K562 (cell line): Measurements from ENCODE around the gene SUOX. TPM values are rescaled to one million over a fixed set of nuclear protein-coding genes. Genes with fewer than 3 reads are reported as not detected.

Experiments
- ATF3 ChIP-seq, 2 experiments: fragments of 450-650 bp in 1 of 2; sonication (generic) in 1 of 2; formaldehyde crosslinking in 1 of 2; IDR thresholded peaks in 1 of 2; conservative IDR thresholded peaks in 1 of 2; 2 replicates each; pipeline versions ENCODE4 v1.6.1 to v1.8.1; 2016 to 2023; ENCODE audit warnings: mild to moderate bottlenecking in 2 of 2, moderate library complexity in 2 of 2, inconsistent platforms in 1 of 2, missing genetic modification reagents in 1 of 2
- CUX1 ChIP-seq: fragments of 200-800 bp; sonication (Bioruptor generic); IDR thresholded peaks from 2 replicates; pipeline ENCODE4 v1.6.1; 2016; ENCODE audit warnings: missing genetic modification characterization, missing compliant biosample characterization
- GTF2A2 ChIP-seq: IDR thresholded peaks from 2 replicates; pipeline ENCODE4 v1.6.1; 2016; ENCODE audit warnings: mild to moderate bottlenecking, missing genetic modification characterization, missing compliant biosample characterization
- KAT8 ChIP-seq: fragments of 450-650 bp; IDR thresholded peaks from 2 replicates; pipeline ENCODE4 v1.6.1; 2016; ENCODE audit warnings: low read depth, mild to moderate bottlenecking
- NFYB ChIP-seq: IDR thresholded peaks from 2 replicates; pipeline ENCODE4 v1.6.1; 2011; ENCODE audit warnings: mild to moderate bottlenecking, moderate library complexity; ENCODE audit not compliant: insufficient read length; ENCODE audit errors: extremely low read depth
- NR3C1 ChIP-seq: sonication (generic); formaldehyde crosslinking; IDR thresholded peaks from 2 replicates; pipeline ENCODE4 v1.8.1; 2022; ENCODE audit warnings: missing genetic modification reagents
- RBM39 ChIP-seq: fragments of 200-400 bp; formaldehyde crosslinking; optimal IDR thresholded peaks from 2 replicates; pipeline ENCODE3; 2018; ENCODE audit warnings: low read depth, low read length
- RCOR1 ChIP-seq, 2 experiments: IDR thresholded peaks; 2 replicates each; pipeline ENCODE4 v1.6.1; 2012; ENCODE audit warnings: low read depth in 2 of 2, low read length in 2 of 2, borderline replicate concordance in 1 of 2, improper control_type of control experiment in 1 of 2
- SIN3A ChIP-seq, 2 experiments: fragments of 150-350 bp in 1 of 2; IDR thresholded peaks; 2 replicates each; pipeline ENCODE4 v1.6.1; 2011 to 2016; ENCODE audit warnings: borderline replicate concordance in 2 of 2, low read depth in 2 of 2, low read length in 2 of 2, mild to moderate bottlenecking in 2 of 2, moderate library complexity in 2 of 2; ENCODE audit not compliant: control insufficient read depth in 1 of 2
- SIN3B ChIP-seq: fragments of 450-650 bp; IDR thresholded peaks from 2 replicates; pipeline ENCODE4 v1.6.1; 2017; ENCODE audit warnings: low read depth, mild to moderate bottlenecking, moderate library complexity
- ZNF121 ChIP-seq: sonication (generic); formaldehyde crosslinking; conservative IDR thresholded peaks from 2 replicates; pipeline ENCODE4 v1.8.0; 2022; ENCODE audit warnings: missing genetic modification reagents
- ZNF224 ChIP-seq: sonication (generic); formaldehyde crosslinking; IDR thresholded peaks from 2 replicates; pipeline ENCODE4 v1.8.0; 2022; ENCODE audit warnings: mild to moderate bottlenecking, missing genetic modification reagents
- polyA plus RNA-seq, 8 experiments: library from polyadenylated mRNA; depleted of rRNA in 4 of 8; stranded (reverse) in 5 of 8; unstranded in 3 of 8; fragments of >200 nt; fragmentation: Nextera tagmentation in 2 of 8; fragmentation: Illumina TruSeq in 1 of 8; extraction: Ambion mirVana in 2 of 8; extraction: Trizol in 1 of 8; gene quantifications; 2 replicates each; pipeline versions ENCODE4 v1.2.1 to v1.2.3, GENCODE V29; 2011 to 2014; ENCODE audit warnings: inconsistent platforms in 1 of 8, missing spikeins in 1 of 8
- total RNA-seq, 7 experiments: library from RNA; depleted of rRNA in 6 of 7; stranded (reverse); fragments of >200 nt in 6 of 7; fragmentation: Illumina TruSeq in 2 of 7; extraction: Trizol in 2 of 7; gene quantifications; 2 replicates each; pipeline versions ENCODE4 v1.2.1 to v1.2.3, GENCODE V29; 2011 to 2021; ENCODE audit warnings: low replicate concordance in 1 of 7
- TF ChIP-seq, protein P1 (sequence below): fragments of 450-650 bp; conservative IDR thresholded peaks from 2 replicates; pipeline ENCODE4 v1.6.1; 2016; ENCODE audit warnings: missing genetic modification characterization, low read depth, mild to moderate bottlenecking, missing compliant biosample characterization, moderate library complexity
- TF ChIP-seq, protein P2 (sequence below): fragments of 250-450 bp; sonication (Bioruptor Pico); IDR thresholded peaks from 2 replicates; pipeline ENCODE4 v1.5.0; 2022; ENCODE audit warnings: mild to moderate bottlenecking

Gene SUOX
- total and polyA plus RNA-seq, 9 of the 15 experiments (the other 6 are each of a cell fraction or from before 2014, with no cell fraction given): 9.2 to 39.7 (median 25.4) TPM

- TF ChIP-seq GTF2A2 (tag) (no peak), SIN3B (peak; percentile 42; the same call in 1 of the 2 replicates), RBM39 (no peak), CUX1 (no peak), KAT8 (no peak), NFYB (peak; percentile 88), NR3C1 (no peak), SIN3A (IDR thresholded peaks at IDR 0.05; ENCODE audit: borderline replicate concordance in 2 of 2, control insufficient read depth in 1 of 2, low read depth in 2 of 2, low read length in 2 of 2) (peak in 1 of 2 experiments; percentile 70; a peak in 1 of 4 replicates), RCOR1 (IDR thresholded peaks at IDR 0.05; ENCODE audit: borderline replicate concordance in 1 of 2, low read depth in 2 of 2, low read length in 2 of 2) (0 out of 4 replicates have a peak, but pooled peaks of 1 of the 2 experiments have one; percentile 7), ZNF121 (CRISPR knock-in tag) (no peak), ATF3 (IDR thresholded peaks at IDR 0.05) (no peak), ATF3 (CRISPR knock-in tag; conservative IDR thresholded peaks at IDR 0.05) (no peak; the same call in 1 of the 2 replicates), ZNF224 (CRISPR knock-in tag) (no peak)
- TF ChIP-seq, protein P1, sequence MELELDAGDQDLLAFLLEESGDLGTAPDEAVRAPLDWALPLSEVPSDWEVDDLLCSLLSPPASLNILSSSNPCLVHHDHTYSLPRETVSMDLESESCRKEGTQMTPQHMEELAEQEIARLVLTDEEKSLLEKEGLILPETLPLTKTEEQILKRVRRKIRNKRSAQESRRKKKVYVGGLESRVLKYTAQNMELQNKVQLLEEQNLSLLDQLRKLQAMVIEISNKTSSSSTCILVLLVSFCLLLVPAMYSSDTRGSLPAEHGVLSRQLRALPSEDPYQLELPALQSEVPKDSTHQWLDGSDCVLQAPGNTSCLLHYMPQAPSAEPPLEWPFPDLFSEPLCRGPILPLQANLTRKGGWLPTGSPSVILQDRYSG (tag): no peak
- TF ChIP-seq, protein P2, sequence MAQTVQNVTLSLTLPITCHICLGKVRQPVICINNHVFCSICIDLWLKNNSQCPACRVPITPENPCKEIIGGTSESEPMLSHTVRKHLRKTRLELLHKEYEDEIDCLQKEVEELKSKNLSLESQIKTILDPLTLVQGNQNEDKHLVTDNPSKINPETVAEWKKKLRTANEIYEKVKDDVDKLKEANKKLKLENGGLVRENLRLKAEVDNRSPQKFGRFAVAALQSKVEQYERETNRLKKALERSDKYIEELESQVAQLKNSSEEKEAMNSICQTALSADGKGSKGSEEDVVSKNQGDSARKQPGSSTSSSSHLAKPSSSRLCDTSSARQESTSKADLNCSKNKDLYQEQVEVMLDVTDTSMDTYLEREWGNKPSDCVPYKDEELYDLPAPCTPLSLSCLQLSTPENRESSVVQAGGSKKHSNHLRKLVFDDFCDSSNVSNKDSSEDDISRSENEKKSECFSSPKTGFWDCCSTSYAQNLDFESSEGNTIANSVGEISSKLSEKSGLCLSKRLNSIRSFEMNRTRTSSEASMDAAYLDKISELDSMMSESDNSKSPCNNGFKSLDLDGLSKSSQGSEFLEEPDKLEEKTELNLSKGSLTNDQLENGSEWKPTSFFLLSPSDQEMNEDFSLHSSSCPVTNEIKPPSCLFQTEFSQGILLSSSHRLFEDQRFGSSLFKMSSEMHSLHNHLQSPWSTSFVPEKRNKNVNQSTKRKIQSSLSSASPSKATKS: no peak
Measured at GRCh38 chr12:55996715-55997534, at the start of gene SUOX (continued).
